Endothelial cell of umbilical vein (primary cell): ENCODE data around the gene MAN2B2. TPM values are rescaled to one million over a fixed set of nuclear protein-coding genes. Genes with fewer than 3 reads are reported as not detected.

ENCODE experiments used
- BruUV-seq: library from RNA; stranded (reverse); fragments of 400-500 nt; replicated peaks from 2 replicates; lab custom pipeline; 2021; lab: Mats Ljungman, UMichigan
- CTCF ChIA-PET: fragments of 300-600, 350-600 bp; sonication (Branson Sonifier 250); formaldehyde crosslinking; loops from one replicate; lab custom pipeline; 2021; ENCODE audit warnings: antibody characterized with exemption, inconsistent platforms; lab: Charles Lee
- POLR2A ChIA-PET: fragments of 300-600, 350-600 bp; sonication (Branson Sonifier 250); formaldehyde crosslinking; loops from one replicate; lab custom pipeline; 2021; ENCODE audit warnings: antibody characterized with exemption, inconsistent platforms; lab: Charles Lee
- DNase-seq: peaks from one replicate; pipeline ENCODE4 v3.0.0-alpha.2; 2011; ENCODE audit warnings: low read depth, low spot score
- FAIRE-seq: peaks from 2 replicates; lab custom pipeline; 2011; peaks lifted over from hg19 to GRCh38; lab: Jason Lieb, UNC
- H2AFZ ChIP-seq: 2 replicates; pipeline ENCODE4 v1.6.0; 2012; ENCODE audit warnings: low read depth, low read length, control low read depth, inconsistent platforms
- H3K27ac ChIP-seq: 2 replicates; pipeline ENCODE4 v1.5.1; 2011; ENCODE audit warnings: low read depth, mild to moderate bottlenecking, control low read depth, low read length, moderate library complexity; ENCODE audit not compliant: insufficient read depth
- H3K27me3 ChIP-seq, 2 experiments: 2 replicates each; pipeline versions ENCODE4 v1.6.0 to v1.6.1; 2011; ENCODE audit warnings: low read length in 2 of 2, mixed read lengths in 1 of 2; ENCODE audit not compliant: control insufficient read depth in 2 of 2, insufficient read depth in 2 of 2
- H3K36me3 ChIP-seq, 2 experiments: 2 replicates in 1 of 2; 3 replicates in 1 of 2; pipeline ENCODE4 v1.5.1; 2011; ENCODE audit warnings: low read length in 2 of 2, mild to moderate bottlenecking in 1 of 2, moderate library complexity in 1 of 2; ENCODE audit not compliant: control insufficient read depth in 2 of 2, insufficient read depth in 2 of 2; ENCODE audit errors: extremely low read depth in 1 of 2
- H3K4me1 ChIP-seq: 3 replicates; pipeline ENCODE4 v1.5.1; 2011; ENCODE audit warnings: mild to moderate bottlenecking, low read length; ENCODE audit not compliant: control insufficient read depth, insufficient read depth; ENCODE audit errors: extremely low read depth
- H3K4me2 ChIP-seq: 2 replicates; pipeline ENCODE4 v1.6.1; 2011; ENCODE audit warnings: low read length, control low read depth, mixed read lengths; ENCODE audit not compliant: insufficient read depth
- H3K4me3 ChIP-seq, 3 experiments: fragments of 200-600 bp in 1 of 3; sonication (generic), shearing (Covaris generic) in 1 of 3; replicated peaks in 1 of 3; 2 replicates each; pipeline ENCODE4 v1.5.1; 2011 to 2016; ENCODE audit warnings: control low read depth in 3 of 3, low read length in 3 of 3, mild to moderate bottlenecking in 2 of 3, inconsistent platforms in 1 of 3, low read depth in 1 of 3, moderate library complexity in 1 of 3; ENCODE audit not compliant: insufficient read depth in 1 of 3
- H3K79me2 ChIP-seq: 2 replicates; pipeline ENCODE4 v1.6.0; 2012; ENCODE audit warnings: low read length, inconsistent platforms; ENCODE audit not compliant: control insufficient read depth, insufficient read depth
- H3K9ac ChIP-seq: replicated peaks from 2 replicates; pipeline ENCODE3; 2011; ENCODE audit warnings: low read length, control low read depth; ENCODE audit not compliant: insufficient read depth; ENCODE audit errors: extremely low read depth
- H3K9me1 ChIP-seq: replicated peaks from 3 replicates; pipeline ENCODE4 v1.6.0; 2011; ENCODE audit warnings: mild to moderate bottlenecking, low read length; ENCODE audit not compliant: control insufficient read depth, insufficient read depth; ENCODE audit errors: extremely low read depth
- H3K9me3 ChIP-seq: replicated peaks from 2 replicates; pipeline ENCODE4 v1.5.1; 2012; ENCODE audit warnings: low read length, inconsistent platforms; ENCODE audit not compliant: control insufficient read depth, insufficient read depth
- H4K20me1 ChIP-seq: replicated peaks from 2 replicates; pipeline ENCODE3; 2011; ENCODE audit warnings: mild to moderate bottlenecking, low read length; ENCODE audit not compliant: control insufficient read depth, insufficient read depth; ENCODE audit errors: extremely low read depth
- CTCF ChIP-seq, 2 donors: IDR thresholded peaks; 1 replicate in 1 of 2; 2 replicates in 1 of 2; pipeline ENCODE4 v1.5.1; 2011; ENCODE audit warnings: low read length in 2 of 2, mild to moderate bottlenecking in 2 of 2, moderate library complexity in 2 of 2, control low read depth in 1 of 2, inconsistent platforms in 1 of 2, low read depth in 1 of 2; ENCODE audit not compliant: insufficient read depth in 1 of 2; ENCODE audit errors: extremely low read depth in 1 of 2
- EZH2 ChIP-seq: IDR thresholded peaks from 2 replicates; pipeline ENCODE4 v1.6.1; 2012; ENCODE audit warnings: borderline replicate concordance, low read depth, mild to moderate bottlenecking, moderate library complexity, low read length, inconsistent platforms; ENCODE audit not compliant: severe bottlenecking
- FOS ChIP-seq: IDR thresholded peaks from 2 replicates; pipeline ENCODE4 v1.6.1; 2011; ENCODE audit warnings: mild to moderate bottlenecking, low read length, moderate library complexity, borderline replicate concordance; ENCODE audit not compliant: insufficient read depth
- GATA2 ChIP-seq: IDR thresholded peaks from 2 replicates; pipeline ENCODE4 v1.7.0; 2011; ENCODE audit warnings: low read depth, mild to moderate bottlenecking, moderate library complexity, mixed read lengths, low read length; ENCODE audit not compliant: insufficient read length, insufficient read depth
- JUN ChIP-seq: IDR thresholded peaks from 2 replicates; pipeline ENCODE4 v1.6.1; 2011; ENCODE audit warnings: borderline replicate concordance, low read depth; ENCODE audit not compliant: insufficient read length, insufficient read depth
- MAX ChIP-seq: IDR thresholded peaks from 2 replicates; pipeline ENCODE4 v1.6.1; 2011; ENCODE audit not compliant: insufficient read depth, insufficient read length
- MYC ChIP-seq: IDR thresholded peaks from one replicate; pipeline ENCODE4 v1.6.1; 2011; ENCODE audit warnings: mild to moderate bottlenecking, low read depth, low read length
- POLR2A ChIP-seq: IDR thresholded peaks from 2 replicates; pipeline ENCODE4 v1.6.1; 2012; ENCODE audit warnings: low read depth, mild to moderate bottlenecking, control low read depth, low read length
- POLR2AphosphoS5 ChIP-seq: IDR thresholded peaks from 2 replicates; pipeline ENCODE4 v1.6.1; 2012; ENCODE audit warnings: low read depth, mild to moderate bottlenecking, control low read depth, low read length, moderate library complexity; ENCODE audit not compliant: insufficient read depth
- dilution Hi-C: fragments of 300-500 bp; cut with MboI; formaldehyde crosslinking; loops from one replicate; pipeline ENCODE4 v1.15.0; 2019; ENCODE audit warnings: low sequenced_read_pairs; ENCODE audit not compliant: extremely low pct_ligation_motif_present
- intact Hi-C: fragments of 100-400 bp; cut with micrococcal nuclease; formaldehyde crosslinking; loops from one replicate; pipeline ENCODE4 v1.10.0; 2022
- polyA plus RNA-seq, 4 experiments: library from polyadenylated mRNA; depleted of rRNA in 3 of 4; stranded (reverse) in 3 of 4; unstranded in 1 of 4; fragments of >200 nt; gene quantifications; 2 replicates each; pipeline versions ENCODE4 v1.2.1 to v1.2.3, GENCODE V29; 2011 to 2012; ENCODE audit warnings: missing spikeins in 1 of 4
- total RNA-seq: library from RNA; stranded (reverse); gene quantifications from 2 replicates; pipeline ENCODE4 v1.2.3, GENCODE V29; 2021

Gene MAN2B2
- total and polyA plus RNA-seq, 2 donors (not counting 3 experiments of a cell fraction or from before 2014, with no cell fraction given), result 15.7 to 25.1 TPM

- Histone ChIP-seq H3K9ac (no peak overlapping the region), H2AFZ (no peak overlapping the region), H3K9me1 (no peaks in the 10 kb centered on the region), H3K27ac (no peak overlapping the region), H4K20me1 (no peaks in the 10 kb centered on the region), H3K4me3 (no peak overlapping the region), H3K4me2 (no peak overlapping the region), H3K27me3 (no peaks in the 10 kb centered on the region), H3K9me3 (no peaks in the 10 kb centered on the region), H3K79me2 (no peaks in the 10 kb centered on the region), H3K36me3 (peaks cover 0 to 12% of the 10 kb centered on the region in 2 experiments), H3K4me1 (no peaks in the 10 kb centered on the region)
- BruUV-seq, result no TSS peak
- no peak for TF ChIP-seq GATA2
- no peak for TF ChIP-seq POLR2A
- TF ChIP-seq CTCF (IDR thresholded peaks at IDR 0.05; ENCODE audit: extremely low read depth in 1 of 2, insufficient read depth in 1 of 2, low read depth in 1 of 2, low read length in 2 of 2), result no peak
- TF ChIP-seq JUN, result no peak
- no peak for TF ChIP-seq FOS
- TF ChIP-seq MAX, result no peak
- no peak for TF ChIP-seq MYC
- no peak for TF ChIP-seq EZH2
- no peak for TF ChIP-seq POLR2AphosphoS5
- dilution Hi-C loops (no loop called here), intact Hi-C loops (no loop called here)
- FAIRE-seq (no peak), DNase-seq (no peak)
- ChIA-PET CTCF (no interaction called here), POLR2A (no interaction called here)
Measured at GRCh38 chr4:6607368-6608055, 32.5 kb downstream of the MAN2B2 start.
